Embryonic facial prominence (tissue), 1 donor: ENCODE results near the gene NPEPPS.

Experiments used
- DNase-seq: peaks from one replicate; pipeline ENCODE4 v3.0.0-alpha.2; 2016; ENCODE audit errors: extremely low spot score

NPEPPS gene

DNA sequence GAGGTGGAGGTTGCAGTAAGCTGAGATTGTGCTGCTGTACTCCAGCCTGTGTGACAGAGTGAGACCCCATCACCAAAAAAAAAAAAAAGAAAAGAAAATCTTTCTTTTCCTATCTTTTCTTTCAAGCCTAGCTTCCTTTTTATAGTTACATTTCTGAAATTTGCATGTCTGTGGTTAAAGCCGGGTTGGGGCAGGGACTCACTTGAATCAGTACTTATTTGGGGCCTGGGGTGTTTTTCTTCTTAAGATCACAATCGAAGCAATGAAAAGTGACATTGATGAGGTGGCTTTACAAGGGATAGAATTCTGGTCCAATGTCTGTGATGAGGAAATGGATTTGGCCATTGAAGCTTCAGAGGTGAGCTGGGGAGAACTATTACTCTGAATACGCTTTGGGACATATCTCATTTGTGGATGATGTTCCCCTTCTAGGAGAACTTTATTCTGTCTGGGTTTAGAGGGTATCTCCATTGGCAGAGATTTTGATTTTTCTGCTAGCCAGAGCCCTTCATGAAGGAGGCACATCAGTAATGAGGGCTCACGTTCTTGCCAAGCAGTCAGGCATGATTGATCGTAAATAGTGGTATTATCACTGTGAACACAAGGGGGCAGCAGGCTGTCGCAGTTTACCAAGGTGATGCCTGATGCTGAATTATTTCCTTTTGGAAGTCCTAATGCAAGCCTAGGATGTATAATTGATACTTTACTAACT, 133.2 kb downstream of the NPEPPS start:
- peak; percentile 29 for DNase-seq

DNA sequence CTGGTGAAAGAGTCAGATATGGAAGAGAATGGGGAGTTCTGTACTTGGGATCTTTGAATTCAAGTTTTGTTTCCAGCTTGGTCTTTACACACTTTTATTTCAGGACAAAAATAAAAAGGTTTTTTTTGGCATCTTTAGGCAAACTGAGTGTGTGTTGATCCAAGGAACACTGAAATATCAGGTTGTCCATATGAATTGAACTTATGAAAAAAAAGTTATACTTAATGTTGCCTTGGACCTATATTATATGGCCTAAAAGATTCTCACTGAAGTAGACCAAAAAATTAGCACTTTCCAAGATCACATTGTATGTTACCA, 133.7 kb downstream of the NPEPPS start:
- no peak for DNase-seq

DNA sequence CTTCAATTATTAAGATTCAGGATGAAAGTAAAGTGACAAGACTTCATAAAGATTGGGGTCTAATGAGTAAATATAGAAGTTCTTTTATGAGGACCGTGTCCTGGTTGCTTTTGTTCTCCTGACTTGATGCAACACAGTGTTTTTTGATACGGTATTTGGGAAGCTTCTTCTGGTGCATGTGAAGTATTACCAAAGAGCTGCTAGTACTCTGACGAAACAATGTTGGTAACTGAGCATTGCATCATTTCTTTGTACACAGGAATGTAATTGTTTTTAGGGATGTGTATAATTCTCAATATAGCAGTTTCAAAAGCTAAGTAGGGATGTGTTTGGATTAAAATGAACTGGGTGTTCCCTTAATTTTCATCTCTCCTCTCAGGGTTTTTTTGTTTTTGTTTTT, 134.7 kb downstream of the NPEPPS start:
- no peak for DNase-seq

DNA sequence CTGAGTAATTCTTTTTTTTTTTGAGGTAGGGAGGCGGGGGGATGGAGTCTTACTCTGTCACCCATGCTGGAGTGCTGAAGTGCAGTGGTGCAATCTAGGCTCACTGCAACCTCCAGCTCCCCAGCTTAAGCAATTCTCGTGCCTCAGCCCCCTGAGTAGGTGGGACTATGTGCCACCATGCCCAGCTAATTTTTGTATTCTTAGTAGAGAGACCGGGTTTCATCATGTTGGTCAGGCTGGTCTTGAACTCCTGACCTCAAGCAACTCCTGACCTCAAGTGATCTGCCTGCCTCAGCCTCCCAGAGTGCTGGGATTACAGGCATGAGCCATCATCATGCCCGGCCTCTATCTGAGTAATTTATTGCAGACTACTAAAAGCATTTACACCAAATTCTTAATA, 138.2 kb downstream of the NPEPPS start:
- DNase-seq = no peak

DNA sequence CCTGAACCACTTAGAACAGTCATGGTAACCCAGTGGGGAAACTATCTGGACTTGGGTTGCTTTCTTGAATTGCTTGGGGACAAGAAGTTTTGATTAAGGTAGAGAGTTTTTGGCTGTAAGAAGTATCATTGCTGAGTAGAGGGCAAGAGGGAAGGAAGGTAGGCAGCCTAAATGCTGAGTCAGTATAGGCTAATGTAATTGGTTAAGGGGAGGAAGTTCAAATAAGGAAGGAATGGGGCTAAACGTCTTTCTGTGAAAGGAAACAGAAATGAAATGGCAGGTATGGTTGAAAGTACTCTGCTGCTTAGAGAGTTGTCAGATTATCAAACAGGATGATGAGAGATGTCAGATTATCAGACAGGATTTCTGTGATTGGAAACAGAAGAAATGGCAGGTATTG, 139.2 kb downstream of the NPEPPS start:
- DNase-seq = no peak
